ENCODE data around the gene LEMD3. TPM values are rescaled to one million over a fixed set of nuclear protein-coding genes. Genes with fewer than 3 reads are reported as not detected.

The LEMD3 gene
- total and polyA plus RNA-seq, 5 experiments from 2014 or later = 28.2 to 62.9 (median 31.5) TPM

DNA sequence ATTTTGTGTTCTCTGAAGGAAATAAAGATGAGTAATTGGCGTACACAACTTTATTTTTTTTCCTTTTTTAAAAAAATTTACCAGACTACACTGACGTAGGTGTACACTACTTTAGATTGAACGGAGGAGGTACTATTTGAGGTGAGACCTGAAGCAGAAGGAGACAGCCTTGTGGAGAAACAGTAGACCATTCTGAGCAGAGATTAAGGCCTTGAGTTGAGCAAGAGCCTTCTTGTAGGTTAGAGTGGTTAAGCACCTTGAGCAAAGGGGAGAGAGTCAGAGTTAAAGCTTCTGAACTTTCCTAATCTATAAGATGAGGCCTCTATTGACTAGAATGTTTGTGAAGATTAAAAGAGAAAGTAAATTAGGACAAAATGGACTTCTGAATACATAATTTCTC is 2.5 kb downstream of the LEMD3 start:
- POLR2A ChIA-PET = no interaction called here
- peak overlapping the region in 9 of 10 donors; percentile 65 to 91 (median 77) for H3K4me3 Mint-ChIP-seq
- no peaks in the 10 kb centered on the region for H3K27me3 Mint-ChIP-seq
- H3K9me3 Mint-ChIP-seq = no peaks in the 10 kb centered on the region
- DNase-seq = peak in 4 of 10 donors; percentile 11 to 36 (median 30)
- H3K4me1 Mint-ChIP-seq = peaks cover 18 to 37% (median 34%) of the 10 kb centered on the region in 4 donors
- H3K27ac Mint-ChIP-seq = peak overlapping the region in 6 of 10 donors; percentile 4 to 97 (median 58)
- peak; percentile 9 to 31 for ATAC-seq
- peaks cover 0 to 11% (median 0%) of the 10 kb centered on the region in 3 donors for H3K36me3 Mint-ChIP-seq

DNA sequence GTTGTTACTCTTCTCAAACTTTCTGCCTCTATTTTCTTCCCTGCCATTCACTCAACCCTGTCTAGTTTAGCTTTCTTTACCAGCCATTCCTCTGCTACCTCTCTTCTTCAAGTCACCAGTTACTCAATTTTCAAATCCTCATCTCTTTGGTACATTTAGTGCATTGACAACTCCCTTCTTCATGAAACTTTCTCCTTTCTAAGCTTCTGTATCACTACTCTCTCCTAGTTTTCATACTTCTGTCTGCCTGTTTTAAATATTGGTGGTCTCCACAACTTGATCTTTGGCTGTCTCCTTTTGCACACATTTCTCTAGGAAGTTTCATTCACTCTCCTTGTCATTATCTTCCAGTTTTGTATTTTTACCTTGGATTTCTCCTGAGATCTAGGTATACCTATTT is 6.0 kb downstream of the LEMD3 start:
- Mint-ChIP-seq H3K27ac (no peak overlapping the region), H3K36me3 (peaks cover 0 to 13% (median 0%) of the 10 kb centered on the region in 3 donors), H3K4me3 (no peak overlapping the region), H3K9me3 (no peaks in the 10 kb centered on the region), H3K27me3 (no peaks in the 10 kb centered on the region), H3K4me1 (peaks cover 13 to 40% (median 27%) of the 10 kb centered on the region in 4 donors)
- DNase-seq = no peak
- no peak for ATAC-seq
- POLR2A ChIA-PET = no interaction called here

DNA sequence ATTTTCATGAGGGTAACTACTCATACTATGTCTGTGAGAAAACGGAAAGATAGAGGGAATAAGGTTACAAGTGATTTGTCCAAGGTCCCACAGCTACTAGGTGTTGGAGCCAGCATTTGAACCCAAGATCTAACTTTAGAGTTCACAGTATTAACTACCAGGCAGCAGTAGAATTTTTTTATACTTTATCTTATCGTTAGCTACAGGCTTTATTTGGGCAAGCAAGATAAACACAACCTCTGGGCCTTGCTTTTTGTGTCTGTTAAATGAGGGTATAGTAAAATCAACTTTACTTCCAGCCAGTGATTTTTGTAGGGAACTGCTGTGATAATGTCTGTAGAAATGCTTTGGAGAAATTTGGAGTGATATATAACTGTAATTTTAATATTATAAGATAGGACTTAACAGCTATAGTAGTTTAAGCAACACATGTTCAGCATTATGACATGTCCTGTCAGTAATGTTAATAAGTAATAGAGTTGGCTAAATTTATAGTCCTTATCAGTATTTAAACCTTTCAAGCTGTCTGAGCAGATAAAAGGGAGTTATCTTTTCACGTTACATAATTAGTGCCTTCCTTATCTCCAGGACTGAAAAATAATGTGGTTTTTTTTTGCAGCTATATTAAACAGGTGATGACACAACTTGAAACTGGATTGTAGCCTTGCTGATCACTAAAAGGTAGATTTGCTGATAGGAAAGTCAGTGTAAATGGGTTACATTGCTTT is 12.8 kb downstream of the LEMD3 start:
- ATAC-seq = no peak
- peak overlapping the region in 1 of 10 donors; percentile 39 for H3K27ac Mint-ChIP-seq
- H3K4me1 Mint-ChIP-seq = peaks cover 32 to 65% (median 54%) of the 10 kb centered on the region in 4 donors
- H3K9me3 Mint-ChIP-seq = no peaks in the 10 kb centered on the region
- peaks cover 0 to 27% (median 2%) of the 10 kb centered on the region in 3 donors for H3K36me3 Mint-ChIP-seq
- DNase-seq = no peak
- POLR2A ChIA-PET = interaction anchor here (1.7 kb wide), 1 partner anchor 13 kb away, joined by 3 read pairs; the partner anchor contains the start of gene LEMD3
- peak overlapping the region in 2 of 10 donors; percentile 3 to 5 for H3K4me3 Mint-ChIP-seq
- H3K27me3 Mint-ChIP-seq = no peaks in the 10 kb centered on the region

DNA sequence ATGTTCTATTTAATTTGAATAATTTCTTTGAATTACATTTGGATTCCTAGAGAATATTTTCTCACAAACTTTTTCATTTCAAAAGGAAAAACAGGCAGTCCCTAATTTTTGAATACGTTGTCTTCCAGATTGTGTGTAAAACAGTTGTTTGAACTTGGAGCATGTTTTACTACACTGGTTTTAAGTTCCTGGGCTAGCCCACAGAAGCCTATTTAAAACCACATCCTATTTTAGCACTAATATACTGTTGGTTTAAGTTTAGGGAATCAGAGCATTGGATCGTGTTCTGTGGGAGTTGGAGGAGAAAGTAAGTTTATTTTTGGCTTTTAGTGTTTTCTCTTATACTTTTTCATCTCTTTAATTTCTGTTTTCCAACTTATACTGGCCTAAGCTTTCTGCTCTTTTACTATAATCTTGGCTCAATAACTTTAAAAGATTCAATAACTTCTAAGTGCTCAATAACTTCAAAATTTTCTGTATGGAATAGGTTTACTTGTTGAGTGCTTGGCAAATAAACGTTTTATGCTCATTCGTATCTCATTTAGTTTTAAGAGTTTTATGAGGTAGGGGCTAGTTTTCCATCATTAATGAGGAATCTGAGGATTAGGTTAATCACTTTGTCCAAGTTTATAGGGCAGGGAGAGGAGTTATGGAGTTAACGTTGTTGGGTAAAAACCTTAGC is 14.9 kb downstream of the LEMD3 start:
- no peak for ATAC-seq
- H3K27ac Mint-ChIP-seq = peak overlapping the region in 3 of 10 donors; percentile 5 to 29 (median 18)
- no peak for DNase-seq
- POLR2A ChIA-PET = no interaction called here
- H3K36me3 Mint-ChIP-seq = peaks cover 0 to 27% (median 5%) of the 10 kb centered on the region in 3 donors
- peak overlapping the region in 4 of 10 donors; percentile 3 to 55 (median 25) for H3K4me3 Mint-ChIP-seq
- peaks cover 0 to 1% (median 0%) of the 10 kb centered on the region in 9 donors for H3K9me3 Mint-ChIP-seq
- no peaks in the 10 kb centered on the region for H3K27me3 Mint-ChIP-seq
- H3K4me1 Mint-ChIP-seq = peaks cover 41 to 80% (median 71%) of the 10 kb centered on the region in 4 donors

DNA sequence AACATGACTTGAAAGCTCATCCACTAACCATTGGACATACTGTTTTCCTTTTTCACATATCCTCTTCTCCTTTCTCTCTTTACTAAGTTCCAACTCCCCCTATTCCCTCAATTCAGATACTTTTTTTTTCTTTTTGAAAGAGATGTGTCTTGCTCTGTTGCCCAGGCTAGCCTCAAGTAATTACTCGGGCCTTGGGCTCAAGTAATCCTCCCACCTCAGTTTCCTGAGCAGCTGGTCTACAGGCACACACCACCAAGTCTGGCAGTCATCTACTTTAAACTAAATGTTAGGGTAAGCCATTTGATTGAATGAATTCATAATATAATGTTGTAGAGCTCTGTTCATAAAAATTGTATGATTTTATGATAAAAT is 15.5 kb downstream of the LEMD3 start:
- Mint-ChIP-seq H3K27me3 (no peaks in the 10 kb centered on the region), H3K4me1 (peaks cover 44 to 84% (median 75%) of the 10 kb centered on the region in 4 donors), H3K27ac (peak overlapping the region in 3 of 10 donors; percentile 18 to 80 (median 29)), H3K4me3 (peak overlapping the region in 7 of 10 donors; percentile 7 to 56 (median 52)), H3K36me3 (peaks cover 0 to 27% (median 8%) of the 10 kb centered on the region in 3 donors), H3K9me3 (peaks cover 0 to 1% (median 0%) of the 10 kb centered on the region in 9 donors)
- DNase-seq (no peak), ATAC-seq (no peak)
- POLR2A ChIA-PET = interaction anchor here (0.8 kb wide), 1 partner anchor 15 kb away, joined by 5 read pairs; the partner anchor contains the start of gene LEMD3

DNA sequence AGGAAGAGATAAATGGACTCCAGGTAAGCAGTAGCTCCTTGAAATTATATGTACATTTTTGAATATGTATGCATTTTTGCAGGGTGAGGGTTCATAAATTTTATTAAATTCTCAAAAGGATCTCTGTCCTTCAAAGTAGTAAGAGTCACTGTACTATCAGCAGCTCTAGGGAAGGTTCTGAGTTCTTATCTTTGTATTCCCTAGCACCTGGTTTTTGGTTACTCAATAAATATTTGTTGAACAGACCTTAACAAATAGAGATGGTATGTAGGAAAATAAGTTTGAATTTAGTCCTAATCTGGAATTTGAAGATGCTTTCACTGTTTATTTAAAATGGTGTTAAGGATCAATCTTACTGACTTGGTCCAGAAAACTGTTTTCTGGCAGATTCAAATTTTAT is 18.3 kb downstream of the LEMD3 start:
- POLR2A ChIA-PET = interaction anchor here (1.2 kb wide), 1 partner anchor 391 kb away, joined by 3 read pairs; no protein-coding TSS in a partner anchor
- Mint-ChIP-seq H3K27me3 (no peaks in the 10 kb centered on the region), H3K36me3 (peaks cover 0 to 31% (median 11%) of the 10 kb centered on the region in 3 donors), H3K4me1 (peaks cover 39 to 90% (median 79%) of the 10 kb centered on the region in 4 donors), H3K9me3 (peaks cover 0 to 1% (median 0%) of the 10 kb centered on the region in 9 donors), H3K4me3 (no peak overlapping the region), H3K27ac (peak overlapping the region in 2 of 10 donors; percentile 23 to 78)
- ATAC-seq (no peak), DNase-seq (no peak)

DNA sequence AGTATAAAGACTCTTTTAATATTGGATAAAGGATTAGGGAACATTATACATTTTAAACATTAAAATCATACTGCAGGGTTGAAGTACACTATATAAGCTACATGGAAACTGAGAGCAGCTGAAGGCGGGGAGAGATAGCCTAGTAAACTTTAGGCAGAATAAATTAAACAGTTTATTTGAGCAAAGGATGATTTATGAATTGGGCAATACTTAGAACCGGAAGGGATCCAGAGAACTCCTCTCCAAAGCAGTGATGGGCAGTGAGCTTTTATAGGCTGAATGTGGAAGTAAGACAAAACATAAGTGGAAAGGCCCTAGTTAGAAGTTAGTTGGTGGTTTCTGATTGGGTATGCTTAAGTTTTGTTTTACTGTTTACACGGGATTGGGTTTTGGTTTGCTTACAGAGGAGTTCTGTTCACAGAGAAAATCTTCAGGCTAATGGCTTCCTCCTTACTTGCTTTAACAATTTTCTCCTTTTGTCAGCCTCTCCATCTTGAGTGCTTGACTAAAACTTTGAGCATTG is 18.9 kb downstream of the LEMD3 start:
- POLR2A ChIA-PET = interaction anchor here (1.2 kb wide), 1 partner anchor 391 kb away, joined by 3 read pairs; no protein-coding TSS in a partner anchor
- DNase-seq (no peak), ATAC-seq (no peak)
- Mint-ChIP-seq H3K27me3 (no peaks in the 10 kb centered on the region), H3K9me3 (peaks cover 0 to 1% (median 0%) of the 10 kb centered on the region in 9 donors), H3K27ac (peak overlapping the region in 3 of 10 donors; percentile 7 to 78 (median 23)), H3K4me1 (peaks cover 39 to 91% (median 80%) of the 10 kb centered on the region in 4 donors), H3K4me3 (no peak overlapping the region), H3K36me3 (peaks cover 0 to 30% (median 16%) of the 10 kb centered on the region in 3 donors)

DNA sequence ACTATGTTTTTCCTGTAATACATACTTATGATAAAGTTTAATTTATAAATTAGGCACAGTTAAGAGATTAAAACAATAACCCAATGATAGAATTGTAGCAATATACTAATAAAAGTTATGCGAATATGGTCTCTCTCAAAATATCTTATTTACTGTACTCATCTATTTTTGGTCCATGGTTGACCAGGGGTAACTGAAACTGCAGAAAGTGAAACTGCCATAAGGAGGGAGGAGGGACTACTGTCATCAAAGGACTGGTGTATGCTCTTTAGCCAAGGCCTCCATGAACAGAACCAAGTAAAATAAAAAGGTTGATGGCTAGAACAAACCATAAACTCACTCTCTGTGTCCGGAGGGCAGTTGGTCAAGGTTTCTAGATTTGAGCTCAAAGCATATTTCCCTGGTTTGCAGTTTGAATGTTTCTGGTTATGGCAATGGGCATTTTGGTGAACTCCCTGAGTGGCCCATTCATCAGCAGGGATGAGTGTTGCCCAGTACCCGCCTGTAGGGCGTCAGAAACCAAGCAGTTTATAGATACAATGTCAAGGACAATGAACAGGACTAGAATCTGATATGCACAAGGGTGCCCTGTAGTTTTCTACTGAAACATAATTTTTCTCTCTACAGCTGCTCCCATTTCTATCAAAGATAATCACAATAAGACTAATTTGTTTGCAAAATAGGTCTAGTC is 19.8 kb downstream of the LEMD3 start:
- POLR2A ChIA-PET = no interaction called here
- Mint-ChIP-seq H3K36me3 (peaks cover 3 to 29% (median 20%) of the 10 kb centered on the region in 3 donors), H3K9me3 (peaks cover 0 to 3% (median 1%) of the 10 kb centered on the region in 9 donors), H3K27me3 (no peaks in the 10 kb centered on the region), H3K27ac (peak overlapping the region in 3 of 10 donors; percentile 21 to 58 (median 40)), H3K4me1 (peaks cover 39 to 89% (median 77%) of the 10 kb centered on the region in 4 donors), H3K4me3 (no peak overlapping the region)
- ATAC-seq (no peak), DNase-seq (no peak)

DNA sequence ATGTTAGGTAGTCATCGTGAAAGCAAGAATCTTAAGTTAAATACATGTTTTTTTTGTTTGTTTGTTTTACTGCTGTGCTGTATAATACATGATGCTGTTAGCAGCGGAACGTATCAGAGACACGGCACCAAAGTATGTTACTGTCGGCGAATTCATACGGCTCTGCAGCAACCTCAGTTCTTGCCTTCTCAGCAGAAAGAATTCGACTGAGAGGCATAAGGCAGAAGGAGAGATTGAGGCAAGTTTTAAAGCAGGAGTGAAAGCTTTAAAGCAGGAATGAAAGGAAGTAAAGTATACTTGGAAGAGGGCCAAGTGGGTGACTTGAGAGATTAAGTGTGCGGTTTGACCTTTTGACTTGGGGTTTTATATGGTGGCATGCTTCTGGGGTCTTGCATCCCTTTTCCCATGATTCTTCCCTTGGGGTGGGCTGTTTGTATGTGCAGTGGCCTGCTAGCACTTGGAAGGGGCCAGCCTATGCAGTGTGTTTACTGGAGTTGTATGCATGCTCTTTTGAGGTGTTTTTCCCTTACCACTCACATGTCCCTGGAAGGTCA is 23.7 kb downstream of the LEMD3 start:
- Mint-ChIP-seq H3K27ac (peak overlapping the region in 7 of 10 donors; percentile 16 to 73 (median 49)), H3K36me3 (peaks cover 27 to 42% (median 27%) of the 10 kb centered on the region in 3 donors), H3K27me3 (no peaks in the 10 kb centered on the region), H3K4me1 (peaks cover 29 to 89% (median 72%) of the 10 kb centered on the region in 4 donors), H3K4me3 (peak overlapping the region in 6 of 10 donors; percentile 23 to 63 (median 46)), H3K9me3 (peaks cover 0 to 34% (median 10%) of the 10 kb centered on the region in 9 donors)
- peak in 1 of 10 donors; percentile 10 for DNase-seq
- ATAC-seq = no peak
- POLR2A ChIA-PET = interaction anchor here (0.7 kb wide), 1 partner anchor 15 kb away, joined by 3 read pairs; no protein-coding TSS in a partner anchor

DNA sequence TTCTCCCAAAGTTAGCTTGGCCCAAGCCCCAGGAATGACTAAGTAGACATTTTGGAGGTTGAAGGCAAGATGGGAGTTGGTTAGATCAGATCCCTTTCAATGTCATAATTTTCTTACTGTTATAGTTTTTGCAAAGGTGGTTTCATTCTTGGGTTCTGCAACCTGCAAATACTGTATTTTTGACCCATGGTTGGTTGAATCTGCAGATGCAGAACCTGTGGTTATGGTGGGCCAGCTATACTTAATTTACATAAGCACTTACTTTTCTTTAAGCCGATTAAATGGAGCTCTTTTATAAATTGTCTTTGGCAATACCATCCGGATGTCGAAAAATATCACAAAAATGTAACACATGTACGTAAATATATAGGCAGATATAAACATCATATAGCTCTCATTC is 25.6 kb downstream of the LEMD3 start:
- H3K9me3 Mint-ChIP-seq = peaks cover 0 to 34% (median 10%) of the 10 kb centered on the region in 9 donors
- no peak overlapping the region for H3K4me3 Mint-ChIP-seq
- H3K36me3 Mint-ChIP-seq = peaks cover 27 to 42% (median 31%) of the 10 kb centered on the region in 3 donors
- ATAC-seq (no peak), DNase-seq (no peak)
- no peaks in the 10 kb centered on the region for H3K27me3 Mint-ChIP-seq
- H3K4me1 Mint-ChIP-seq = peaks cover 19 to 81% (median 61%) of the 10 kb centered on the region in 4 donors
- H3K27ac Mint-ChIP-seq = no peak overlapping the region
- POLR2A ChIA-PET = interaction anchor here (1.1 kb wide), 1 partner anchor 25 kb away, joined by 3 read pairs; the partner anchor contains the start of gene LEMD3

DNA sequence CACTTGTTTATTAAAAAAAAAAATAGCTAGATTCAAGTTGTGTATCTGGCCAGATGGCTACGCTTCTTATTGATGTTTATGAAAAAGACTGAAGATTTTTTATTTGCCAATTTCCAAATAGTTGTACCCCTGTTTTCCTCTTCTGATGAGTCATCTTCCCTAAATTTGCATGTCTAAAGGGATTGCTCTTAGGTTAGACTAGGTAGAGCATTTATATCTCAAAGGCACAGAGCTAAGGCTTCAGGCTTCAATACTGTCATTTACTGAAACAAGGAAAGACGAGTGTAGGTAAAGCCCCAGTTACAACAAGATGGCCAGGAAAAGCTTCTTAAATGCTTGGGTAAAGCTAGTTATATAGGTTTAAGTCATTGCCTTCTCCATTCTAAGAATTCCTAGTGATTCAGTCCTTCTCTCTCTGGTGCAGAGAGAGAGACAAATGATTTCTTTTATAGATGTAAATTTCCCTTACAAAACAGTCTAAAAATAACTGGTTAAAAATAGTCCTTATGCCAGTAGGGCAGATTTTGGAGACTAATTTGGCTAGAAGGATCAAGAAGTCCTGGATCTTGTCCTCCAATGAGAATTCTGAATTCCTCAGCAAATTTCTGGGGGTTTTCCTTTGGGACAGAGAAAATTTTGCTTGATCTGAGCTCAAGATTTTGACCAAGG is 26.1 kb downstream of the LEMD3 start:
- peaks cover 27 to 47% (median 34%) of the 10 kb centered on the region in 3 donors for H3K36me3 Mint-ChIP-seq
- peak overlapping the region in 1 of 10 donors; percentile 76 for H3K27ac Mint-ChIP-seq
- POLR2A ChIA-PET = interaction anchor here (1.1 kb wide), 1 partner anchor 26 kb away, joined by 3 read pairs; the partner anchor contains the start of gene LEMD3
- ATAC-seq (no peak), DNase-seq (no peak)
- peaks cover 0 to 34% (median 10%) of the 10 kb centered on the region in 9 donors for H3K9me3 Mint-ChIP-seq
- no peak overlapping the region for H3K4me3 Mint-ChIP-seq
- peaks cover 19 to 81% (median 60%) of the 10 kb centered on the region in 4 donors for H3K4me1 Mint-ChIP-seq
- no peaks in the 10 kb centered on the region for H3K27me3 Mint-ChIP-seq
